ENCODE results near the gene DGUOK. TPM values are rescaled to one million over a fixed set of nuclear protein-coding genes. Genes with fewer than 3 reads are reported as not detected.
"Not testable (repeated sequence)": the region's sequence is repeated elsewhere in the genome, so short reads cannot be mapped to it uniquely, and the experiment has no call there.

Gene DGUOK
- 100 to 1,000 TPM; 112 to 115 TPM for total RNA-seq

DNA sequence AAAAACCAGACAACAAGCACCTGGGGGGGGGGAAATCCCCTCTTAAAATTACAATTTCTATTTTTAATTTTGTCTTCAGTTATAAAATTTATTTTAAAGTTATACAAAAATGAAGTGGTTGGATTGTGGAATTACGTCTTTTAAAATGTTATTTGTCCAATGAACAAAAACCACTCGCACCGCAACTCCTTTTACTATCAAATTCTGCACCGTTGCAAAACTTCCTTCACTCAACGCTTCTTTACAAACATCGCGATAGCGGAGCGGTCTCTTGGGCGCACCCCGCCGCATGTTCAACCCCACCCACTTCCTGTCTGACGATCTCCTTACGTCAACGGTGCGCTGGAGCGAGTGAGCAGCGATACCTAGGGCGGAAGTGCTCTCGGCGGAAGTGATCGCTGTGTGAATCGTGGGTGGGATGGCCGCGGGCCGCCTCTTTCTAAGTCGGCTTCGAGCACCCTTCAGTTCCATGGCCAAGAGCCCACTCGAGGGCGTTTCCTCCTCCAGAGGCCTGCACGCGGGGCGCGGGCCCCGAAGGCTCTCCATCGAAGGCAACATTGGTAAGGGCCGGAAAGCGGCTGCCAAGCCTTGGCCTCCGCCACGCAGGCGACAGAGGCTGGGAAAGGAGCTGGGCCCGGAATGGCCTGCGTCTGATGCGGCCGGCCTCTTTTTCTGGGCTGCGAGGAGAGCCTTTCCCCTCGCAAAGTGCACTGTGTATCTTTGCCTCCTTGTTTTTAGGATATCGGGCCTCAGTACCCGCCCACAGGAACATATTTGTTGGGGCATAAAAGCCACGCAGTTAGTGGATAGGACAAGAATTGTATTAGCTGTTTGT, at the start of gene DGUOK:
Gene DGUOK, plus strand, starts transcription at position 388 of the 835 bp plus-strand sequence. Its CDS starts 31 bp downstream, at position 419.
- Mint-ChIP-seq H3K27me3 (ENCODE audit: low read depth) (no peaks in the 10 kb centered on the region), H3K9me3 (no peaks in the 10 kb centered on the region), H3K4me3 (peak within 1 kb of the TSS; percentile 87), H3K27ac (peak within 1 kb of the TSS; percentile 94), H3K36me3 (ENCODE audit: low read depth) (peaks cover 10% of the 10 kb centered on the region), H3K4me1 (ENCODE audit: low read depth) (peaks cover 44% of the 10 kb centered on the region)
- DNase-seq = peak; percentile 99
- intact Hi-C loops (cut with micrococcal nuclease) = loop anchor here (1.0 to 5.0 kb wide), 11 partner anchors 30 to 1036 kb away; partner anchors contain the start of genes ALMS1, BOLA3, INO80B and TPRKB
- CTCF ChIA-PET = interaction anchor here (0.6 kb wide), 2 partner anchors 212 to 252 kb away, joined by 4 to 5 read pairs; no protein-coding TSS in a partner anchor

DNA sequence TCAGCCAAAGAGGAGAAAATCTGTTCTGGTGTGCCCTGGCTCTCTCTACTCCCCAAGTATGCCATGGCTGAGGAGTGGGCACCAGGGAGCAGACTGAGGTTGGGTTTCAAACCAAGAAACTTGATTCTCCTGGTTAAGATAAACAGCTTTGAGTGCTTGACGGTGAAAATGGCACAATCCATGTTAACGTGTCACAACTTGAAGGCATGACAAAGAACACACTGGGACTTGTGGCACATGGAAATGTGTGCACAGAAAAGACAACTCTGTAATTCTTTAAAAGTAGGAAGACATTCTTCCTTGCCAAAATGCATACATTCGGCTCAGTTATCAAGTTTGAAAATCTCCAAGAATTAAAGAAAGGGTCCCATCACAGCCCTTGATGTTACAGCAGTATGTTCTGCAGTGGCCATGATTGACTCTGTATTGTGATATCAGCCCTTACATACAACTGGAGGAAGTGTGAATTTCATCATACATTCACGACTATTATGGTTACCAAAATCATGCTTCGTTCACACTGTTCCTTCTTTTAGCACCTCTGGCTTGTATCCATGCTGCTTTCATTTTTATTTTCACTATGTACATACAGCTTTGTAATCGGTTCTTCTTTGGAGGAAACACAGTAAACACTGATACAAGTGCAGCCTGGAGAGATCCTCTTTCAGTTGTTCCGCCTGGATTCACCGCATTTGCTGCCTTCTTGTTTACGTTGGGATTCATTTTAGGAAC, 49.4 kb upstream of the DGUOK start:
- Mint-ChIP-seq H3K9me3 (no peaks in the 10 kb centered on the region), H3K4me3 (no peak overlapping the region), H3K4me1 (ENCODE audit: low read depth) (peaks cover 3% of the 10 kb centered on the region), H3K27me3 (ENCODE audit: low read depth) (no peaks in the 10 kb centered on the region), H3K27ac (no peak overlapping the region), H3K36me3 (ENCODE audit: low read depth) (no peaks in the 10 kb centered on the region)
- intact Hi-C loops (cut with micrococcal nuclease) = no loop called here
- no peak for DNase-seq
- CTCF ChIA-PET = no interaction called here

DNA sequence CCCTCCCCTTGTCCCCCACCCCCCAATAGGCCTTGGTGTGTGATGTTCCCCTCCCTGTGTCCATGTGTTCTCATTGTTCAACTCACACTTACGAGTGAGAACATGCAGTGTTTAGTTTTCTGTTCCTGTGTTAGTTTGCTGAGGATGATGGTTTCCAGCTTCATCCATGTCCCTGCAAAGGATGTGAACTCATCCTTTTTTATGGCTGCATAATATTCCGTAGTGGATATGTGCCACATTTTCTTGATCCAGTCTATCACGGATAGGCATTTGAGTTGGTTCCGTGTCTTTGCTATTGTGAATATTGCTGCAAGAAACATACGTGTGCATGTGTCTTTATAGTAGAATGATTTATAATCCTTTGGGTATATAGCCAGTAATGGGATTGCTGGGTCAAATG, 48.7 kb upstream of the DGUOK start:
- H3K36me3 Mint-ChIP-seq (ENCODE audit: low read depth); H3K4me1 Mint-ChIP-seq (ENCODE audit: low read depth); H3K9me3 Mint-ChIP-seq; H3K27ac Mint-ChIP-seq; DNase-seq; H3K27me3 Mint-ChIP-seq (ENCODE audit: low read depth); H3K4me3 Mint-ChIP-seq; intact Hi-C loops (cut with micrococcal nuclease); CTCF ChIA-PET: not testable (repeated sequence)

DNA sequence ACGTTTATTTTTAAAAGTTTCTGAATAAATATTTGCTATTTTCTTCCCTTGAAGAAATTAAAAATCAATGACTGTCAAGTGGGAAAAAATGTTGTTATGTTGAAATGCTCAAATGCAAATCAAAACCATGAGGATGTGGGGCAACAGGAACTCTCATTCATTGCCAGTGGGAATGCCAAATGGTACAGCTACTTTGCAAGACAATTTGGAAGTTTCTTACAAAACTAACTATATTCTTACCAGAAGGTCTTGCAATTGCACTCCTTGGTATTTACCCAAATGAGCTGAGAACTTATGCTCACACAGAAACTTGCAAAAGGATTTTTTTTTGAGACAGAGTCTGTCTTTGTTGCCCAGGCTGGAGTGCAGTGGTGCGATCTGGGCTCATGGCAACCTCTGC, 41.3 kb upstream of the DGUOK start:
- no peaks in the 10 kb centered on the region for H3K9me3 Mint-ChIP-seq
- intact Hi-C loops (cut with micrococcal nuclease) = no loop called here
- no peaks in the 10 kb centered on the region for H3K36me3 Mint-ChIP-seq (ENCODE audit: low read depth)
- H3K4me3 Mint-ChIP-seq = no peak overlapping the region
- H3K27ac Mint-ChIP-seq = no peak overlapping the region
- peaks cover 24% of the 10 kb centered on the region for H3K4me1 Mint-ChIP-seq (ENCODE audit: low read depth)
- no peak for DNase-seq
- CTCF ChIA-PET = no interaction called here
- no peaks in the 10 kb centered on the region for H3K27me3 Mint-ChIP-seq (ENCODE audit: low read depth)

DNA sequence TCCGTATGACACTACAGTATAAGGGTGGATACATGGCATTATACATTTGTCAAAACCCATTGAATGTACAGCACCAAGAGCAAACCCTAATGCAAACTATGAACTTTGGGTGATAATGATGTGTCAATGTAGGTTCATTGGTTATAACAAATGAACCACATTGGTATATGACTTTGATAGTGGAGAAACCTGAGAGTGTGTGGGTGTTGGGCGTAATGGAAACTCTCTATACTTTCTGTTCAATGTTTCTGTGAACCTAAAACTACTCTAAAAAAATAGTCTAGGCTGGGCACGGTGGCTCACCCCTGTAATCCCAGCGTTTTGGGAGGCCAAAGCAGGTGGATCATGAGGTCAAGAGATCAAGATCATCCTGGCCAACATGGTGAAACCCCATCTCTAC, 40.3 kb upstream of the DGUOK start:
- CTCF ChIA-PET = no interaction called here
- peak overlapping the region; percentile 54 for H3K27ac Mint-ChIP-seq
- H3K4me1 Mint-ChIP-seq (ENCODE audit: low read depth) = peaks cover 24% of the 10 kb centered on the region
- H3K4me3 Mint-ChIP-seq = no peak overlapping the region
- no peaks in the 10 kb centered on the region for H3K27me3 Mint-ChIP-seq (ENCODE audit: low read depth)
- intact Hi-C loops (cut with micrococcal nuclease) = loop anchor here (1.0 kb wide), 2 partner anchors 9 to 53 kb away; no protein-coding TSS in a partner anchor
- H3K36me3 Mint-ChIP-seq (ENCODE audit: low read depth) = no peaks in the 10 kb centered on the region
- DNase-seq = peak; percentile 73
- H3K9me3 Mint-ChIP-seq = no peaks in the 10 kb centered on the region

DNA sequence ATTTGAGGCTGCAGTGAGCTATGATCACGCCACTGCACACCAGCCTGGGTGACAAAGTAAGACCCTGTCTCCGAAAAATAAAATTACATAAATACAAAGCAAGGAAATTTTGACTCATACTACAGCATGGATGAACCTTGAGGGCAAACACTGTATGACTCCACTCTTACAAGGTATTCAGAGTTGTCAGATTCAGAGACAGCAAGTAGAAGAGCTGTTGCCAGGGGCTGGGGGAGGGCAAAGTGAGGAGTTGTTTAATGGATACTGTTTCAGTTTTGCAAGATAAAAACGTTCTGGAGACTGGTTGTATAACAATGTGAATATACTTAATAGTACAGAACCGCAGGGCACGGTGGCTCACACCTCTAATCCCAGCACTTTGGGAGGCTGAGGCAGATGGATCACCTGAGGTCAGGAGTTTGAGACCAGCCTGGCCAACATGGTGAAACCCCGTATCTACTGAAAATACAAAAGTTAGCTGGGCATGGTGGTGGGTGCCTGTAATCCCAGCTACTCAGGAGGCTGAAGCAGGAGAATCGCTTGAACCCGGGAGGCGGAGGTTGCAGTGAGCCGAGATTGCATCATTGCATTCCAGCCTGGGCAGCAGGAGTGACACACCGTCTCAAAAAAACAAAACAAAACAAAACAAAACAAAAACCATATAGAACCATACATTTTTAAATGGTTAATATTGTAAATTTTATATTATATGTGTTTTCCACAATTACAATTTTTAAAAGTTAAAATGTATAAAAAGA, 38.9 kb upstream of the DGUOK start:
- peak; percentile 21 for DNase-seq
- intact Hi-C loops (cut with micrococcal nuclease) = not testable (repeated sequence)
- CTCF ChIA-PET = interaction anchor here (1.0 kb wide), 1 partner anchor 9 kb away, joined by 3 read pairs; no protein-coding TSS in a partner anchor

DNA sequence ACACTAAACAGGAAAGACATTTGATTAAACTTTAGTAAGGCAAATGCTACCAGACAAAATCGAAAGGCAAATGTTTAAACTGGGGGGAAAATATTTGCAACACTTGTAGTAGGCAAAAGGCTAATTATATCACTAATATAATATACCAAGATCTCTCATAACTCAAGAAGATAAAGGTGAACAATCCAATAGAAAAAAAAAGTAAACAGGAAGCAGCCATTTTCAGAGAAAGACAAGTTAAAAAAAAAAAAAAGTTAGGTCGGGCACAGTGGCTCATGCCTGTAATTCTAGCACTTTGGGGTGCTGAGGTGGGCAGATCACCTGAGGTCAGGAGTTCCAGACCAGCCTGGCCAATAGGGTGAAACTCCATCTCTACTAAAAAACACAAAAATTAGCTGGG, 38.3 kb upstream of the DGUOK start:
- no peak for DNase-seq
- H3K4me3 Mint-ChIP-seq = no peak overlapping the region
- no peaks in the 10 kb centered on the region for H3K9me3 Mint-ChIP-seq
- CTCF ChIA-PET = interaction anchor here (0.6 to 0.7 kb wide), 2 partner anchors 62 to 361 kb away, joined by 3 read pairs; no protein-coding TSS in a partner anchor
- no peak overlapping the region for H3K27ac Mint-ChIP-seq
- intact Hi-C loops (cut with micrococcal nuclease) = no loop called here
- no peaks in the 10 kb centered on the region for H3K27me3 Mint-ChIP-seq (ENCODE audit: low read depth)
- no peaks in the 10 kb centered on the region for H3K36me3 Mint-ChIP-seq (ENCODE audit: low read depth)
- H3K4me1 Mint-ChIP-seq (ENCODE audit: low read depth) = peaks cover 24% of the 10 kb centered on the region

More for the DNA sequence above, 38.9 kb upstream of the DGUOK start:
- not testable (repeated sequence) for H3K27me3 Mint-ChIP-seq (ENCODE audit: low read depth); H3K9me3 Mint-ChIP-seq; H3K36me3 Mint-ChIP-seq (ENCODE audit: low read depth); H3K4me3 Mint-ChIP-seq; H3K27ac Mint-ChIP-seq
- H3K4me1 Mint-ChIP-seq (ENCODE audit: low read depth) = peaks cover 24% of the 10 kb centered on the region

DNA sequence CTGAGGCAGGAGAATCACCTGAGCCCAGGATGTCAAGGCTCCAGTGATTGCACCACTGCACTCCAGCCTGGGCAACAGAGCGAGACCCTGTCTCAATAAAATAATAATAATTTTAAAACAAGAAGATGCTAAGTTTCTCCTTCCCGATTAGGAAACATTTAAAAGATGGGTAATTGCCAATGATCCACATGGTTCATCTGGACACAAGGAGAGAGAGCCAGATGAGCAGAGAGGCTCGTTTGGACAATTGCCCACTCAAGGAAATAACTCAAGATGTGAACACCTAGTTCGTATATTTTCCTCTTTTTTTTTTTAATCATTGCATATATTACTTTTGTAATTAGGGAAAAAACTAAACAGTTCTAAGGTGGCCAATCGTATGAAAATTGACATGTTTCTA, 37.5 kb upstream of the DGUOK start:
- H3K4me3 Mint-ChIP-seq = no peak overlapping the region
- intact Hi-C loops (cut with micrococcal nuclease) = no loop called here
- H3K4me1 Mint-ChIP-seq (ENCODE audit: low read depth) = peaks cover 24% of the 10 kb centered on the region
- H3K27ac Mint-ChIP-seq = no peak overlapping the region
- no peaks in the 10 kb centered on the region for H3K36me3 Mint-ChIP-seq (ENCODE audit: low read depth)
- no peaks in the 10 kb centered on the region for H3K27me3 Mint-ChIP-seq (ENCODE audit: low read depth)
- no peaks in the 10 kb centered on the region for H3K9me3 Mint-ChIP-seq
- no peak for DNase-seq
- CTCF ChIA-PET = no interaction called here

DNA sequence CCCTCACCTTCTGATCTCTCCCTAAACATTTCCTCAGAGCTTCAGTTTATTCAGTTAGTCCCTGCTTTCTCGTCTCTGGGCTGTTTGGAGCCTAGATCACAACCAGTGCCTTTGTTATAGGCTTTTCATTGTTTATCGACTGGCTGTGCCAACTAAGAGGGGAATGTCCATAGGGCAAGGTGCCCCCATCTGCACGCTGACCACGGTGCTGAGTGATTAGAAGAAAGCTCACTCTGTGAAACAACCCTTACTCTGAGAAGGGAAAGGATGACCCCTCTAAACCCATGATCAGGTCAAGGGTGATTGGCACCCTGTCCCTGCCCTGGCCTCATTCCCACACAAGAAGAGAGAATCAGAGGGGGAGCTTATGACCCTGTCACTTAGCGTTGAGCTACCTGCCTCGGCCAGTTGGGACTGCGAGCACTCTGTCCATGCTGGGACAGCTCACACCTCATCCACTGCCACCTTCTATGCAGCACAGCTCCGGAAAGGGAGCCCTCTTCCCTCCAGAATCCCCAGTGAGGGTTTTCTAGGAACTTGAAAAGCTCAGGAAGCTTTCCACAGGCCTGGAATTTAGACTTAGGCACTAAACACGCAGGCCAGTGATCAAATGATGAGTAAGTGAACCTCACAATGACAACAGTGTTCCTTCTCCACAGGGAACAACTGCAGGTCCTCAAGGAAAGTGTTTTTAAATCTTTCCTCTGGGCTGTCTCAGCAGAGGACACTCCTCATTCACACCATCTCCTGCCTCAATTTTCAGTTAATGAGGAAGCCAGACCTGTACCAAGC, 36.2 kb upstream of the DGUOK start:
- DNase-seq = no peak
- peaks cover 37% of the 10 kb centered on the region for H3K4me1 Mint-ChIP-seq (ENCODE audit: low read depth)
- no peak overlapping the region for H3K4me3 Mint-ChIP-seq
- intact Hi-C loops (cut with micrococcal nuclease) = no loop called here
- H3K27ac Mint-ChIP-seq = no peak overlapping the region
- no peaks in the 10 kb centered on the region for H3K36me3 Mint-ChIP-seq (ENCODE audit: low read depth)
- H3K27me3 Mint-ChIP-seq (ENCODE audit: low read depth) = no peaks in the 10 kb centered on the region
- no peaks in the 10 kb centered on the region for H3K9me3 Mint-ChIP-seq
- CTCF ChIA-PET = interaction anchor here (1.3 to 1.6 kb wide), 3 partner anchors 13 to 97 kb away, joined by 3 to 4 read pairs (median 4); no protein-coding TSS in a partner anchor

DNA sequence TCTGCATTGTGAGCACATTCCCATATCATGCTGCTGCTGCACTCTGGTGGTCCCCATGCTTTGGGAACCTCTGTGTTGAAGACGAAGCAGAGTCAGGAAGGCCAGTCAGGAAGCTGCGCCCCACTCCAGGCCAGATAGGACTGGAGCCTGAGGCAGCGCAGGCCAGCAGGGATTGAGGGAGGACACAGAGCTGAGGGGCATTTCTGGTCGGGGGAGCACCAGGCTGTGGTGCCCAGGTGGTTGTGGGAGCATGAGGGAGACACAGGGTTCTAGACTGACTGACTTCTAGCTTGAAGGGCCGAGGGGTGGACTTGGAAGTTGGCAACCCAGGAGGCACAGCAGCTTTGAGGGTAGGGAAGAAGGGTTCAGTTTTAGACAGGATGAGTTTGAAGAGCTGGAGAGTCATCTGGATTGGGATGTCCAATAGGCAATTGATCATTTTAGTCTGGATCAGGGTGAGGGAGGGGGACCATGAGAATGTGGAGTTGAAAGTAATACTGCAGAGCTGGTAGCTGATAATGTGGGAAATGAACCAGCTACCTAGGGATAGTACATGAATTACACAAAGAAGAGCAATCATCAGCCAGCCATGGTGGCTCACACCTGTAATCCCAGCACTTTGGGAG, 35.3 kb upstream of the DGUOK start:
- no peak overlapping the region for H3K4me3 Mint-ChIP-seq
- no peaks in the 10 kb centered on the region for H3K27me3 Mint-ChIP-seq (ENCODE audit: low read depth)
- H3K36me3 Mint-ChIP-seq (ENCODE audit: low read depth) = no peaks in the 10 kb centered on the region
- CTCF ChIA-PET = interaction anchor here (0.6 to 1.6 kb wide), 4 partner anchors 12 to 141 kb away, joined by 4 to 5 read pairs (median 4); no protein-coding TSS in a partner anchor
- no peak overlapping the region for H3K27ac Mint-ChIP-seq
- H3K9me3 Mint-ChIP-seq = no peaks in the 10 kb centered on the region
- peaks cover 38% of the 10 kb centered on the region for H3K4me1 Mint-ChIP-seq (ENCODE audit: low read depth)
- no peak for DNase-seq
- intact Hi-C loops (cut with micrococcal nuclease) = no loop called here

DNA sequence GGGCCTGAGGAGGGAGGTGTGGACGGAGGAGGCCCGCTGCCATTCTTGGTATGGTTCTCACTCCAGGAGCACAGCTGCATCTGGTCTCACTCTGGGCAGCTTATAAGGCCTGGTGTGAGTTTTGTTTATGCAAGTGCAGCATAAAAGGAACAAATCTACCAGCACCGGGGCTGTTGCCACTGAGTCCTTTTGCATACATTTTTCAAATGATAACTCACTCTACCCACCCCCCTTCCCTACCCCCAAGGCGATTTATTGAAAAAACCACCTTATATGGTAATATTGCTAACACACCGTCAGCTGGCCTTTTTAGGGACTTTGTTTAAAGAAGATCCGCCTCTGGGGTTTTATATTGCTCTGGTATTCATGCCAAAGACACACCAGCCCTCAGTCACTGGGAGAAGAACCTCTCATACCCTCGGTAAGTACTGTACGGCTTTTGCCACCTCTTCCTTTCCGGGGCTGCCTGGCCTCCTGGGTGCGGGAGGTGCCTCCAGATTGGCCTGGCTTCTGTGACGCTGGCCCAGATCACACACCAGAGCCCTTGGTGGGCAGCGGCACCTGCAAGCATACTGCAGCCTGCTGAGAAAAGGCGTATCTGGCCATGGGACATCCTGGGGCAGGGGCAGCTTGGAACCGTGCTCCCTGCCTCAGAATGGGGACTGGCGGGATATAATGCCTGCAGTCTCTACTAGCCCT, 33.9 kb upstream of the DGUOK start, which contains the start of gene ACTG2:
Gene ACTG2, plus strand, starts transcription at position 378 of the 699 bp plus-strand sequence. CDS start 8,304 bp downstream, outside the sequence.
- Mint-ChIP-seq H3K36me3 (ENCODE audit: low read depth) (no peaks in the 10 kb centered on the region), H3K9me3 (no peaks in the 10 kb centered on the region), H3K27ac (no peak within 1 kb of the TSS), H3K4me1 (ENCODE audit: low read depth) (peaks cover 38% of the 10 kb centered on the region), H3K27me3 (ENCODE audit: low read depth) (no peaks in the 10 kb centered on the region), H3K4me3 (no peak within 1 kb of the TSS)
- intact Hi-C loops (cut with micrococcal nuclease) = no loop called here
- CTCF ChIA-PET = interaction anchor here (0.6 kb wide), 1 partner anchor 19 kb away, joined by 5 read pairs; no protein-coding TSS in a partner anchor
- no peak for DNase-seq
